Measurements from ENCODE around the gene BPIFA2. TPM values are rescaled to one million over a fixed set of nuclear protein-coding genes. Genes with fewer than 3 reads are reported as not detected.

Gene BPIFA2
- total RNA-seq, 1 donor from 2014 or later = not detected

GRCh38 chr20:33188421-33188820 lies 20.5 kb downstream of the BPIFA2 start:
- no peaks in the 10 kb centered on the region for H3K4me1 Mint-ChIP-seq (ENCODE audit: low read depth)
- intact Hi-C loops (cut with micrococcal nuclease) = no loop called here
- no peaks in the 10 kb centered on the region for H3K9me3 Mint-ChIP-seq
- peaks cover 11% of the 10 kb centered on the region for H3K27me3 Mint-ChIP-seq (ENCODE audit: insufficient read depth)
- no peak overlapping the region for H3K4me3 Mint-ChIP-seq
- no peak overlapping the region for H3K27ac Mint-ChIP-seq
- no peaks in the 10 kb centered on the region for H3K36me3 Mint-ChIP-seq (ENCODE audit: low read depth)
- no peak for DNase-seq (ENCODE audit: low spot score)

- Mint-ChIP-seq H3K27ac (no peak overlapping the region), H3K4me3 (no peak overlapping the region), H3K9me3 (no peaks in the 10 kb centered on the region), H3K4me1 (ENCODE audit: low read depth) (no peaks in the 10 kb centered on the region), H3K36me3 (ENCODE audit: low read depth) (no peaks in the 10 kb centered on the region), H3K27me3 (ENCODE audit: insufficient read depth) (peaks cover 11% of the 10 kb centered on the region)
- DNase-seq (ENCODE audit: low spot score) = no peak
- intact Hi-C loops (cut with micrococcal nuclease) = no loop called here
These were observed 23.5 kb downstream of the BPIFA2 start for GRCh38 chr20:33191484-33191883.

DNA sequence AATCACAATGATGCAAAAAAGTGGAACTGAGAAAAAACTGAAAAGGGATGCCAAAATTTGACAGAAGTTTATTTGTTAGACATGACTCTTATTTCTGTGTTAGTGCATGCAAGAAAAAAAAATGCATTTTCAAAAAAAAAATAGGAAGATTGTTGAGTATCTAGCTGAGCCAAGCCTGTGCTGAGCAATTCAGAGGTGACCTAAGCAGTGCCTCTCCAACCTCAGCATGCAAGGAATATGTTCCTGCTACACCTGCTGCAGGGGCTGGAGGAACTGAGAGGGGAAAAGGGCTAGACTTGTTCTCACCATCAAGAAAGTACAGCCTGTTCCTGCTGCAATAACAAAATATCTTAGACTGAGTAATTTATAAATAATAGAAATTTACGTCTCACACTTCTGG lies 24.0 kb downstream of the BPIFA2 start:
- intact Hi-C loops (cut with micrococcal nuclease) = no loop called here
- Mint-ChIP-seq H3K9me3 (no peaks in the 10 kb centered on the region), H3K27ac (no peak overlapping the region), H3K36me3 (ENCODE audit: low read depth) (no peaks in the 10 kb centered on the region), H3K27me3 (ENCODE audit: insufficient read depth) (peaks cover 11% of the 10 kb centered on the region), H3K4me1 (ENCODE audit: low read depth) (no peaks in the 10 kb centered on the region), H3K4me3 (no peak overlapping the region)
- no peak for DNase-seq (ENCODE audit: low spot score)

- H3K9me3 Mint-ChIP-seq = no peaks in the 10 kb centered on the region
- H3K36me3 Mint-ChIP-seq (ENCODE audit: low read depth) = no peaks in the 10 kb centered on the region
- intact Hi-C loops (cut with micrococcal nuclease) = no loop called here
- no peak overlapping the region for H3K4me3 Mint-ChIP-seq
- no peak overlapping the region for H3K27ac Mint-ChIP-seq
- no peak for DNase-seq (ENCODE audit: low spot score)
- peaks cover 9% of the 10 kb centered on the region for H3K27me3 Mint-ChIP-seq (ENCODE audit: insufficient read depth)
- H3K4me1 Mint-ChIP-seq (ENCODE audit: low read depth) = no peaks in the 10 kb centered on the region
These were observed 25.0 kb downstream of the BPIFA2 start for GRCh38 chr20:33192912-33193501.

GRCh38 chr20:33199026-33199425 lies 31.1 kb downstream of the BPIFA2 start:
- Mint-ChIP-seq H3K9me3 (no peaks in the 10 kb centered on the region), H3K4me1 (ENCODE audit: low read depth) (no peaks in the 10 kb centered on the region), H3K27ac (no peak overlapping the region), H3K27me3 (ENCODE audit: insufficient read depth) (peaks cover 3% of the 10 kb centered on the region), H3K36me3 (ENCODE audit: low read depth) (no peaks in the 10 kb centered on the region), H3K4me3 (no peak overlapping the region)
- intact Hi-C loops (cut with micrococcal nuclease) = no loop called here
- DNase-seq (ENCODE audit: low spot score) = no peak

GRCh38 chr20:33202451-33202850 lies 34.5 kb downstream of the BPIFA2 start:
- H3K4me1 Mint-ChIP-seq (ENCODE audit: low read depth) = no peaks in the 10 kb centered on the region

DNA sequence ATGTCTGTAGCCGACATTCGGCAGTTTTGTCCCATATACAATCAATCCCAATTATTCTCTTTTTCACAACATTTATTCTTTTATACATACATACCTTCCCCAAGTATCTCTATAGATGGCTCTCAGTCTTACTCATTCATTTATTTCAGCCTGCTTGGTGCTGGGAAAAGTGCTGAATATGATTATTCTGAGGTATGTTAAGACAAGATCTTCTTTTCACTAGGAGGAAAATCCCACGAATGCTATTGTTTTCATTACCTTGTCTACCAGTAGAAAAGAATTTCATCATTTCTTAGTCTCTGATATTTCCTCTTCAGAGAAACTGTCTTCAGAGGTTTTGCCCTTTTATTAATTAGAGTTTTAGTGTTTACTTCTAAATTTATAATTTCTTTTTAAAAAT lies 35.5 kb downstream of the BPIFA2 start:
- Mint-ChIP-seq H3K36me3 (ENCODE audit: low read depth) (no peaks in the 10 kb centered on the region), H3K27ac (no peak overlapping the region), H3K4me3 (no peak overlapping the region), H3K9me3 (no peaks in the 10 kb centered on the region), H3K27me3 (ENCODE audit: insufficient read depth) (peaks cover 5% of the 10 kb centered on the region), H3K4me1 (ENCODE audit: low read depth) (no peaks in the 10 kb centered on the region)
- no peak for DNase-seq (ENCODE audit: low spot score)
- intact Hi-C loops (cut with micrococcal nuclease) = no loop called here

More at GRCh38 chr20:33202451-33202850, 34.5 kb downstream of the BPIFA2 start:
- Mint-ChIP-seq H3K27ac (no peak overlapping the region), H3K27me3 (ENCODE audit: insufficient read depth) (peaks cover 3% of the 10 kb centered on the region), H3K36me3 (ENCODE audit: low read depth) (no peaks in the 10 kb centered on the region), H3K9me3 (no peaks in the 10 kb centered on the region), H3K4me3 (no peak overlapping the region)
- no peak for DNase-seq (ENCODE audit: low spot score)
- intact Hi-C loops (cut with micrococcal nuclease) = no loop called here

- intact Hi-C loops (cut with micrococcal nuclease) = loop anchor here (5.0 kb wide), 1 partner anchor 307 kb away; no protein-coding TSS in a partner anchor
These were observed 41.8 kb downstream of the BPIFA2 start for GRCh38 chr20:33209789-33210188.

GRCh38 chr20:33210371-33210770 lies 42.4 kb downstream of the BPIFA2 start:
- DNase-seq (ENCODE audit: low spot score) = no peak
- peaks cover 22% of the 10 kb centered on the region for H3K27me3 Mint-ChIP-seq (ENCODE audit: insufficient read depth)
- H3K36me3 Mint-ChIP-seq (ENCODE audit: low read depth) = no peaks in the 10 kb centered on the region
- H3K4me1 Mint-ChIP-seq (ENCODE audit: low read depth) = peaks cover 6% of the 10 kb centered on the region
- no peak overlapping the region for H3K4me3 Mint-ChIP-seq
- no peak overlapping the region for H3K27ac Mint-ChIP-seq
- no peaks in the 10 kb centered on the region for H3K9me3 Mint-ChIP-seq
- intact Hi-C loops (cut with micrococcal nuclease) = loop anchor here (5.0 kb wide), 1 partner anchor 308 kb away; no protein-coding TSS in a partner anchor

More at GRCh38 chr20:33209789-33210188, 41.8 kb downstream of the BPIFA2 start:
- Mint-ChIP-seq H3K27ac (no peak overlapping the region), H3K27me3 (ENCODE audit: insufficient read depth) (peaks cover 22% of the 10 kb centered on the region), H3K4me1 (ENCODE audit: low read depth) (peaks cover 6% of the 10 kb centered on the region), H3K36me3 (ENCODE audit: low read depth) (no peaks in the 10 kb centered on the region), H3K4me3 (no peak overlapping the region), H3K9me3 (no peaks in the 10 kb centered on the region)
- DNase-seq (ENCODE audit: low spot score) = peak; percentile 25

DNA sequence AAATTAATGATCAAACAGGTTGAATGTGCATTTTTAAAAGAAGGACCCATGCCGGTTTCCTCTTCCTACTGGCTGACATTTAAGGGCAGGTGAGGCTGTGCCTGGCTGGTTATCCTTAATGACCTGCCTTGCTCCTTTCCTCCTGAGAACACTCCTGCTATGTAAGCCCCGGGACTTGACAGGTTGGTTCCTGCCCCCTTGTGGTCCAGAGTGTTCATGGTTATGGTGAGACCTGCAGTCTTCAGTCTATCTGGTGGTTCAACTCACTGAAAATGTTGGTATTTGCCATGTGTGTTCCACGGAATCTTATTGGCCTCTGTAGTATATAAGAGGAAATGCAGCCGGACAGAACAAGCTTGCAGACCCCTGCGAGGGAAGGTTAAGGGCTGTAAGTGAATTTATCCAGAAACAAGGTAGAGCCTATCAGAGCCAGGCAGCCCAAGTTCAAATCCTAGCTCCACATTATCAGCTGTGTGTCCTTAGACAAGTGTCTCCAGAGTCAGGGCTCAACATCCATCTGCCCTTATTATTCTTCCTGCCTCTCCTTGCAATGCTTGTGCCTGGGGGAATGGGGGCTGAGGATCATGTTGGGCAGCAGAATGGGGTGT lies 44.0 kb downstream of the BPIFA2 start:
- no peaks in the 10 kb centered on the region for H3K36me3 Mint-ChIP-seq (ENCODE audit: low read depth)
- peaks cover 6% of the 10 kb centered on the region for H3K4me1 Mint-ChIP-seq (ENCODE audit: low read depth)
- H3K9me3 Mint-ChIP-seq = no peaks in the 10 kb centered on the region
- peak; percentile 5 for DNase-seq (ENCODE audit: low spot score)
- no peak overlapping the region for H3K27ac Mint-ChIP-seq
- intact Hi-C loops (cut with micrococcal nuclease) = loop anchor here (5.0 kb wide), 1 partner anchor 310 kb away; no protein-coding TSS in a partner anchor
- no peak overlapping the region for H3K4me3 Mint-ChIP-seq
- H3K27me3 Mint-ChIP-seq (ENCODE audit: insufficient read depth) = peaks cover 22% of the 10 kb centered on the region

GRCh38 chr20:33217052-33217451 lies 49.1 kb downstream of the BPIFA2 start, which contains the start of gene BPIFA3:
Gene BPIFA3, plus strand, starts transcription at chr20:33217352. Its CDS starts 185 bp downstream, at chr20:33217537.
- DNase-seq (ENCODE audit: low spot score) = no peak
- Mint-ChIP-seq H3K4me1 (ENCODE audit: low read depth) (no peaks in the 10 kb centered on the region), H3K9me3 (no peaks in the 10 kb centered on the region), H3K27ac (no peak within 1 kb of the TSS), H3K27me3 (ENCODE audit: insufficient read depth) (peaks cover 17% of the 10 kb centered on the region), H3K4me3 (no peak within 1 kb of the TSS), H3K36me3 (ENCODE audit: low read depth) (no peaks in the 10 kb centered on the region)
- intact Hi-C loops (cut with micrococcal nuclease) = no loop called here

DNA sequence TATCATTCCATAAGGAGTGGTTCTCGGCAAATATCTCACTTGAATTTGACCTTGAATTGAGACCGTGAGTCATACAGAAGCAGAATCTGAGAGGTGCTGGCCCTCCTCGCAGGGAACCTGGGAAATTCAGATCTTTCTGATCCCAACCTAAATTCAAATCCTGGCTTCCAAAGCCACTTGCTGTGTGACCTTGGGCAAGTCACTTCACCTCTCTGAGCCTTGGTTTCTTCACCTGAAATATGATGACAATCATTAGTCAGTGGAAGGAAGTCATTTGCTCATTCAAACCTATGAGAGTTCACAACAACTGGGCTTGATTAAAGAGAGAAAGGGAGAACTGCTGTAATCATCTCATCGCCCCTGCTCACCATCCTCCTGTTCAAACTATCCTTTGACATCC lies 56.4 kb downstream of the BPIFA2 start:
- intact Hi-C loops (cut with micrococcal nuclease) = no loop called here
- no peak for DNase-seq (ENCODE audit: low spot score)
- H3K9me3 Mint-ChIP-seq = no peaks in the 10 kb centered on the region
- no peak overlapping the region for H3K27ac Mint-ChIP-seq
- peaks cover 6% of the 10 kb centered on the region for H3K27me3 Mint-ChIP-seq (ENCODE audit: insufficient read depth)
- H3K4me3 Mint-ChIP-seq = no peak overlapping the region
- no peaks in the 10 kb centered on the region for H3K36me3 Mint-ChIP-seq (ENCODE audit: low read depth)
- H3K4me1 Mint-ChIP-seq (ENCODE audit: low read depth) = peaks cover under 1% of the 10 kb centered on the region

DNA sequence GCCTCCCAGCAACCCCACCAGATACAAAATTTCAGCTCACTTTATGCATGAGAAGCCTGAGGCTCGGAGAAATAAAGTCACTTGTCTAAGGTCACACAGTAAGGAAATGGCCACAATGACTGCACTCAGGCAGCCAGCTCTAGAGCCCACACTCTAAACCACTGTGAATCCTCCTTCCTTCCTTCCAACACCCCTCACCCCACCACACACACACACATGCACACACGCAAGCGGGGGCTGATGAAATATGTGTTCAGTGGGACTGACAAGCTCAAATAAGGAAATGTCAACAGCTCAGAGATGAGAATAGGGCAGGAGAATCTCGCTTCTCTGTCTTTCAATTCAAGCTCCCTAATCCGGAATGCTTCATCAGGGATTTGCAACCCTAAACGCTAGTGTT lies 61.9 kb downstream of the BPIFA2 start:
- no peak for DNase-seq (ENCODE audit: low spot score)
- H3K9me3 Mint-ChIP-seq = no peaks in the 10 kb centered on the region
- peaks cover 34% of the 10 kb centered on the region for H3K4me1 Mint-ChIP-seq (ENCODE audit: low read depth)
- H3K36me3 Mint-ChIP-seq (ENCODE audit: low read depth) = no peaks in the 10 kb centered on the region
- intact Hi-C loops (cut with micrococcal nuclease) = no loop called here
- H3K4me3 Mint-ChIP-seq = no peak overlapping the region
- no peak overlapping the region for H3K27ac Mint-ChIP-seq
- H3K27me3 Mint-ChIP-seq (ENCODE audit: insufficient read depth) = peaks cover 3% of the 10 kb centered on the region
